HEK293 (cell line): Measurements from ENCODE around the gene MRPL28.

Experiments
- CTCF ChIA-PET: fragments of 350-600 bp; formaldehyde crosslinking; extraction: SDS; loops from one replicate; lab custom pipeline; 2021; ENCODE audit warnings: antibody characterized with exemption; lab: Yijun Ruan, JAX
- POLR2A ChIA-PET: fragments of 300-600 bp; formaldehyde crosslinking; extraction: SDS; loops from one replicate; lab custom pipeline; 2020; ENCODE audit warnings: antibody characterized with exemption, inconsistent platforms; lab: Yijun Ruan, JAX
- H3K27ac ChIP-seq: fragments of 200-500 bp; sonication (Bioruptor generic); 2 replicates; pipeline ENCODE4 v1.5.1; 2014; ENCODE audit warnings: low read depth, low read length, control low read depth, inconsistent platforms; ENCODE audit errors: extremely low read depth
- H3K36me3 ChIP-seq, 2 experiments: fragments of 200-500 bp in 1 of 2; sonication (Bioruptor generic) in 1 of 2; 1 replicate in 1 of 2; 2 replicates in 1 of 2; pipeline ENCODE4 v1.5.1; 2014 to 2017; ENCODE audit warnings: inconsistent platforms in 2 of 2, low read length in 2 of 2; ENCODE audit not compliant: control insufficient read depth in 2 of 2, insufficient read depth in 1 of 2
- H3K4me1 ChIP-seq: fragments of 200-500 bp; sonication (Bioruptor generic); 2 replicates; pipeline ENCODE4 v1.5.1; 2014; ENCODE audit warnings: mild to moderate bottlenecking, low read length, inconsistent platforms; ENCODE audit not compliant: control insufficient read depth, insufficient read depth
- H3K4me3 ChIP-seq: 2 replicates; pipeline ENCODE4 v1.5.1; 2011; ENCODE audit warnings: low read depth, mild to moderate bottlenecking, control low read depth, low read length, moderate library complexity
- H3K9me3 ChIP-seq: fragments of 200-500 bp; sonication (Bioruptor generic); 2 replicates; pipeline ENCODE4 v1.5.1; 2014; ENCODE audit warnings: low read depth, low read length, inconsistent platforms; ENCODE audit not compliant: control insufficient read depth, insufficient read depth
- EGR2 ChIP-seq: fragments of 450-650 bp; formaldehyde crosslinking; IDR thresholded peaks from 2 replicates; pipeline ENCODE4 v1.5.1; 2016; ENCODE audit warnings: low read depth, missing biosample characterization, missing genetic modification characterization
- GLIS1 ChIP-seq: fragments of 450-650 bp; formaldehyde crosslinking; IDR thresholded peaks from 2 replicates; pipeline ENCODE4 v1.5.1; 2016; ENCODE audit warnings: missing biosample characterization, missing genetic modification characterization
- YY1 ChIP-seq: fragments of 450-650 bp; formaldehyde crosslinking; IDR thresholded peaks from 2 replicates; pipeline ENCODE4 v1.5.1; 2018; ENCODE audit warnings: missing biosample characterization, missing genetic modification characterization
- ZBTB48 ChIP-seq: fragments of 450-650 bp; formaldehyde crosslinking; IDR thresholded peaks from 2 replicates; pipeline ENCODE4 v1.5.1; 2016; ENCODE audit warnings: missing biosample characterization, missing genetic modification characterization
- ZIC2 ChIP-seq: fragments of 450-650 bp; formaldehyde crosslinking; IDR thresholded peaks from 2 replicates; pipeline ENCODE4 v1.5.1; 2016; ENCODE audit warnings: missing biosample characterization, missing genetic modification characterization
- ZNF140 ChIP-seq: fragments of 450-650 bp; formaldehyde crosslinking; IDR thresholded peaks from 2 replicates; pipeline ENCODE4 v1.5.1; 2016; ENCODE audit warnings: missing biosample characterization, missing genetic modification characterization
- ZNF169 ChIP-seq: fragments of 450-650 bp; formaldehyde crosslinking; IDR thresholded peaks from 2 replicates; pipeline ENCODE4 v1.5.1; 2016; ENCODE audit warnings: missing biosample characterization, missing genetic modification characterization
- ZNF433 ChIP-seq: fragments of 450-650 bp; formaldehyde crosslinking; IDR thresholded peaks from 2 replicates; pipeline ENCODE4 v1.5.1; 2016; ENCODE audit warnings: missing biosample characterization, missing genetic modification characterization, low read depth
- ZNF600 ChIP-seq: fragments of 450-650 bp; formaldehyde crosslinking; IDR thresholded peaks from 2 replicates; pipeline ENCODE4 v1.5.1; 2016; ENCODE audit warnings: missing biosample characterization, missing genetic modification characterization
- ZNF791 ChIP-seq: fragments of 450-650 bp; formaldehyde crosslinking; IDR thresholded peaks from 2 replicates; pipeline ENCODE4 v1.5.1; 2016; ENCODE audit warnings: missing biosample characterization, missing genetic modification characterization
- TF ChIP-seq, protein P1 (sequence below): fragments of 450-650 bp; formaldehyde crosslinking; IDR thresholded peaks from 2 replicates; pipeline ENCODE4 v1.5.1; 2016; ENCODE audit warnings: missing biosample characterization, missing genetic modification characterization
- TF ChIP-seq, protein P2 (sequence below): fragments of 450-650 bp; formaldehyde crosslinking; IDR thresholded peaks from 2 replicates; pipeline ENCODE4 v1.5.1; 2017; ENCODE audit warnings: missing biosample characterization, missing genetic modification characterization

MRPL28 gene

DNA sequence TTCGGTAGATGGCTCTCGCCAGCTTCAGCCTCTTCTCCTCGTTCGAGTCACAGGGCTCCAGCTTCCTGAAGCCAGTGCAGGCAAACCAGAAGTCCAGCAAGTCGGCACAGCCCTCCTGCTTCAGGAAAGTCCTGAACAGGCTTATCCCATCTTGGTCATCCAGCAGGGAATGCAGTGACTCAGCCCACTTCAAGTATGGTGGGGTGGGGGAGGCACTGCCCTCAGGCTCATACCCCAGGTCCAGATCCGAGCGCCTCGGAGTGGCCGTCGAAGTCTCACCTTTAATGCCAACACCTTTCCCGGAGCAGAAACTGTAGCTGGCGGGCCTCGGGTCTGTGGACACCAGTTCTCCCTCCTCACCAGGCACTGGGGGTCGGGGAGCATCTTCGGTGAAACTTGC lies 23.8 kb downstream of the MRPL28 start:
- TF ChIP-seq YY1 (tag by site-specific recombination) (no peak), ZNF600 (tag by site-specific recombination) (peak; percentile 86)
- TF ChIP-seq, protein P1, sequence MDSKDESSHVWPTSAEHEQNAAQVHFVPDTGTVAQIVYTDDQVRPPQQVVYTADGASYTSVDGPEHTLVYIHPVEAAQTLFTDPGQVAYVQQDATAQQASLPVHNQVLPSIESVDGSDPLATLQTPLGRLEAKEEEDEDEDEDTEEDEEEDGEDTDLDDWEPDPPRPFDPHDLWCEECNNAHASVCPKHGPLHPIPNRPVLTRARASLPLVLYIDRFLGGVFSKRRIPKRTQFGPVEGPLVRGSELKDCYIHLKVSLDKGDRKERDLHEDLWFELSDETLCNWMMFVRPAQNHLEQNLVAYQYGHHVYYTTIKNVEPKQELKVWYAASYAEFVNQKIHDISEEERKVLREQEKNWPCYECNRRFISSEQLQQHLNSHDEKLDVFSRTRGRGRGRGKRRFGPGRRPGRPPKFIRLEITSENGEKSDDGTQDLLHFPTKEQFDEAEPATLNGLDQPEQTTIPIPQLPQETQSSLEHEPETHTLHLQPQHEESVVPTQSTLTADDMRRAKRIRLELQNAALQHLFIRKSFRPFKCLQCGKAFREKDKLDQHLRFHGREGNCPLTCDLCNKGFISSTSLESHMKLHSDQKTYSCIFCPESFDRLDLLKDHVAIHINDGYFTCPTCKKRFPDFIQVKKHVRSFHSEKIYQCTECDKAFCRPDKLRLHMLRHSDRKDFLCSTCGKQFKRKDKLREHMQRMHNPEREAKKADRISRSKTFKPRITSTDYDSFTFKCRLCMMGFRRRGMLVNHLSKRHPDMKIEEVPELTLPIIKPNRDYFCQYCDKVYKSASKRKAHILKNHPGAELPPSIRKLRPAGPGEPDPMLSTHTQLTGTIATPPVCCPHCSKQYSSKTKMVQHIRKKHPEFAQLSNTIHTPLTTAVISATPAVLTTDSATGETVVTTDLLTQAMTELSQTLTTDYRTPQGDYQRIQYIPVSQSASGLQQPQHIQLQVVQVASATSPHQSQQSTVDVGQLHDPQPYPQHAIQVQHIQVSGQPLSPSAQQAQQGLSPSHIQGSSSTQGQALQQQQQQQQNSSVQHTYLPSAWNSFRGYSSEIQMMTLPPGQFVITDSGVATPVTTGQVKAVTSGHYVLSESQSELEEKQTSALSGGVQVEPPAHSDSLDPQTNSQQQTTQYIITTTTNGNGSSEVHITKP (tag by site-specific recombination) = 0 out of 2 replicates have a peak, but pooled peaks have one; percentile 12
- peaks cover 2% of the 10 kb centered on the region; the same call in 1 of the 2 replicates for H3K4me1 ChIP-seq
- ChIA-PET CTCF (interaction anchor here (0.7 kb wide), 1 partner anchor 220 kb away, joined by 3 read pairs; no protein-coding TSS in a partner anchor), POLR2A (interaction anchor here (0.6 to 1.2 kb wide), 2 partner anchors 111 to 145 kb away, joined by 3 to 5 read pairs; no protein-coding TSS in a partner anchor)
- no peaks in the 10 kb centered on the region for H3K9me3 ChIP-seq
- H3K4me3 ChIP-seq = no peak overlapping the region
- no peak overlapping the region for H3K27ac ChIP-seq
- H3K36me3 ChIP-seq = peaks cover 16 to 53% of the 10 kb centered on the region in 2 experiments; a peak in 2 of 3 replicates

DNA sequence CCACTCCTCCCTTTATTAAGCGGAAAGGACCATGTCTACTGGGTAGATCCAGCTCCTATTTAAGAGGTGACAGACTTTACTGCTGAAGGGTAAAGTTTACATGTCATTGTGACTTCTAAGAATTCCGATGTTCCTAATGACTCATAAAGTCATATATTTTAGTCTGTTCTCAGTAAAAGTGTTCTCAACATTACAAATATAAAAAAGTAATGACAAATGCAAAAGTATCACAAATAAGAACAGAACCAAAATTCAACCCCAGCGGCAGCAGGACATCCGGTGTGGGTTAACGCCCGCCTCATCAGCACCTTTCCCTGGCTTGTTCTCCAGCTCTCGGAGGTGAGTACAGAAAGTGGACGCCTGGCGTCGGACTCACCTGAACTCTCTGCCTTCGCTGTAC lies 24.6 kb downstream of the MRPL28 start:
- Histone ChIP-seq H3K27ac (no peak overlapping the region), H3K9me3 (no peaks in the 10 kb centered on the region), H3K4me1 (0 out of 2 replicates have a peak, but pooled peaks cover 2% of the 10 kb centered on the region), H3K4me3 (no peak overlapping the region), H3K36me3 (peaks cover 16 to 53% of the 10 kb centered on the region in 2 experiments; a peak in 2 of 3 replicates)
- POLR2A ChIA-PET = interaction anchor here (1.2 kb wide), 1 partner anchor 110 kb away, joined by 3 read pairs; no protein-coding TSS in a partner anchor
- no peak for TF ChIP-seq ZNF140 (tag by site-specific recombination)
- TF ChIP-seq ZNF791 (tag by site-specific recombination) = no peak
- no peak for TF ChIP-seq ZBTB48 (tag by site-specific recombination)
- TF ChIP-seq, all 188 proteins: peak for 0
- CTCF ChIA-PET = no interaction called here

GRCh38 chr16:342455-343213 lies 27.7 kb downstream of the MRPL28 start:
- CTCF ChIA-PET = interaction anchor here (1.3 kb wide), 1 partner anchor 146 kb away, joined by 6 read pairs; no protein-coding TSS in a partner anchor
- H3K36me3 ChIP-seq = peaks cover 16 to 41% of the 10 kb centered on the region in 2 experiments; a peak in 2 of 3 replicates
- TF ChIP-seq ZIC2 (tag by site-specific recombination) (peak; percentile 51; the same call in 1 of the 2 replicates), GLIS1 (tag by site-specific recombination) (peak; percentile 55), ZNF433 (no peak), EGR2 (tag by site-specific recombination) (peak; percentile 12; the same call in 1 of the 2 replicates), ZNF169 (no peak)
- TF ChIP-seq, protein P2, sequence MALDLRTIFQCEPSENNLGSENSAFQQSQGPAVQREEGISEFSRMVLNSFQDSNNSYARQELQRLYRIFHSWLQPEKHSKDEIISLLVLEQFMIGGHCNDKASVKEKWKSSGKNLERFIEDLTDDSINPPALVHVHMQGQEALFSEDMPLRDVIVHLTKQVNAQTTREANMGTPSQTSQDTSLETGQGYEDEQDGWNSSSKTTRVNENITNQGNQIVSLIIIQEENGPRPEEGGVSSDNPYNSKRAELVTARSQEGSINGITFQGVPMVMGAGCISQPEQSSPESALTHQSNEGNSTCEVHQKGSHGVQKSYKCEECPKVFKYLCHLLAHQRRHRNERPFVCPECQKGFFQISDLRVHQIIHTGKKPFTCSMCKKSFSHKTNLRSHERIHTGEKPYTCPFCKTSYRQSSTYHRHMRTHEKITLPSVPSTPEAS = no peak
- H3K4me1 ChIP-seq = 0 out of 2 replicates have a peak, but pooled peaks cover 2% of the 10 kb centered on the region
- H3K4me3 ChIP-seq = no peak overlapping the region
- POLR2A ChIA-PET = interaction anchor here (0.6 to 1.8 kb wide), 3 partner anchors 8 to 1615 kb away, joined by 4 to 8 read pairs (median 6); partner anchors contain the start of gene AXIN1
- no peaks in the 10 kb centered on the region for H3K9me3 ChIP-seq
- H3K27ac ChIP-seq = no peak overlapping the region
